ENCODE measurements around the gene SIRPB1.

DNA sequence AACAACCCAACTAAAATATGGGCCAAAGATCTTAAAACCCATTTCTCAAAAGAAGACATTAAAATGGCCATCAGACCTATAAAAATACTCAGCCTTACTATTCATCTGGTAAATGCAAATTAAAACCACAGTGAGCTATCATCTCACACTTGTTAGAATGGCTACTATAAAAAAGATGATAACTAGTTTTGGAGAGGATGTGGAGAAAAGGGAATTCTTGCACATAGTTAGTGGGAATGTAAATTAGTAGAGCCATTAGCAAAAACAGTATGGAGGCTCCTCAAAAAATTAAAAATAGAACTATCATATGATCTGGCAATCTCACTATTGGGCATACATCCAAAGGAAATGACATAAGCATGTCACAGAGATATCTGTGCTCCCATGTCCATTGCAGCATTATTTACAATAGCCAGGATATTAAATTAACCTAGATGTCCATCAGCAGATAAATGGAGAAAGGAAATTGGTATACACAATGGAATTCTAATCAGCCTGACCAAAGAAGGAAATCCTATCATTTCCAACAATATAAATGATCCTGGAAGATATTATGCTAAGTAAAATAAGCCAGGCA lies 2.9 kb downstream of the SIRPB1 start:
- TF ChIP-seq EZH2 (IDR thresholded peaks at IDR 0.05; ENCODE audit: borderline replicate concordance, low read depth, low read length, severe bottlenecking), result no peak
- TF ChIP-seq, protein P1, sequence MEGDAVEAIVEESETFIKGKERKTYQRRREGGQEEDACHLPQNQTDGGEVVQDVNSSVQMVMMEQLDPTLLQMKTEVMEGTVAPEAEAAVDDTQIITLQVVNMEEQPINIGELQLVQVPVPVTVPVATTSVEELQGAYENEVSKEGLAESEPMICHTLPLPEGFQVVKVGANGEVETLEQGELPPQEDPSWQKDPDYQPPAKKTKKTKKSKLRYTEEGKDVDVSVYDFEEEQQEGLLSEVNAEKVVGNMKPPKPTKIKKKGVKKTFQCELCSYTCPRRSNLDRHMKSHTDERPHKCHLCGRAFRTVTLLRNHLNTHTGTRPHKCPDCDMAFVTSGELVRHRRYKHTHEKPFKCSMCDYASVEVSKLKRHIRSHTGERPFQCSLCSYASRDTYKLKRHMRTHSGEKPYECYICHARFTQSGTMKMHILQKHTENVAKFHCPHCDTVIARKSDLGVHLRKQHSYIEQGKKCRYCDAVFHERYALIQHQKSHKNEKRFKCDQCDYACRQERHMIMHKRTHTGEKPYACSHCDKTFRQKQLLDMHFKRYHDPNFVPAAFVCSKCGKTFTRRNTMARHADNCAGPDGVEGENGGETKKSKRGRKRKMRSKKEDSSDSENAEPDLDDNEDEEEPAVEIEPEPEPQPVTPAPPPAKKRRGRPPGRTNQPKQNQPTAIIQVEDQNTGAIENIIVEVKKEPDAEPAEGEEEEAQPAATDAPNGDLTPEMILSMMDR (IDR thresholded peaks at IDR 0.05; ENCODE audit: borderline replicate concordance, extremely low read depth, low read length, poor library complexity, severe bottlenecking), result no peak

Measured in DND-41 (cell line).